Measurements from ENCODE around the gene TMEM18. TPM values are rescaled to one million over a fixed set of nuclear protein-coding genes. Genes with fewer than 3 reads are reported as not detected.

Gene TMEM18
- total RNA-seq, 1 donor from 2014 or later: 37.1 TPM

GRCh38 chr2:631741-632140 lies 45.5 kb downstream of the TMEM18 start:
- H3K36me3 Mint-ChIP-seq: no peaks in the 10 kb centered on the region
- H3K4me1 Mint-ChIP-seq: no peaks in the 10 kb centered on the region
- no peak for DNase-seq (ENCODE audit: low spot score in 2 of 2, unreplicated experiment in 2 of 2)
- no peak overlapping the region for H3K27ac Mint-ChIP-seq
- H3K27me3 Mint-ChIP-seq (ENCODE audit: low read depth): peaks cover 19% of the 10 kb centered on the region
- H3K4me3 Mint-ChIP-seq: no peak overlapping the region
- no peak for TF ChIP-seq CTCF (IDR thresholded peaks at IDR 0.05; ENCODE audit: unreplicated experiment)
- H3K9me3 Mint-ChIP-seq: peaks cover 22% of the 10 kb centered on the region

- Mint-ChIP-seq H3K4me1 (no peaks in the 10 kb centered on the region), H3K9me3 (peaks cover 22% of the 10 kb centered on the region), H3K4me3 (no peak overlapping the region), H3K36me3 (no peaks in the 10 kb centered on the region), H3K27me3 (ENCODE audit: low read depth) (peaks cover 19% of the 10 kb centered on the region), H3K27ac (no peak overlapping the region)
- no peak for TF ChIP-seq CTCF (IDR thresholded peaks at IDR 0.05; ENCODE audit: unreplicated experiment)
- no peak for DNase-seq (ENCODE audit: low spot score in 2 of 2, unreplicated experiment in 2 of 2)
Measured at GRCh38 chr2:630451-631320, 46.5 kb downstream of the TMEM18 start.

GRCh38 chr2:629961-630360 lies 47.2 kb downstream of the TMEM18 start:
- Mint-ChIP-seq H3K27ac (no peak overlapping the region), H3K9me3 (peaks cover 22% of the 10 kb centered on the region), H3K36me3 (no peaks in the 10 kb centered on the region), H3K4me3 (no peak overlapping the region), H3K27me3 (ENCODE audit: low read depth) (peaks cover 20% of the 10 kb centered on the region), H3K4me1 (no peaks in the 10 kb centered on the region)
- TF ChIP-seq CTCF (IDR thresholded peaks at IDR 0.05; ENCODE audit: unreplicated experiment): no peak
- DNase-seq (ENCODE audit: low spot score in 2 of 2, unreplicated experiment in 2 of 2): no peak

- TF ChIP-seq CTCF (IDR thresholded peaks at IDR 0.05; ENCODE audit: unreplicated experiment): no peak
- no peak overlapping the region for H3K27ac Mint-ChIP-seq
- no peaks in the 10 kb centered on the region for H3K36me3 Mint-ChIP-seq
- H3K9me3 Mint-ChIP-seq: peaks cover 22% of the 10 kb centered on the region
- H3K27me3 Mint-ChIP-seq (ENCODE audit: low read depth): peaks cover 22% of the 10 kb centered on the region
- H3K4me1 Mint-ChIP-seq: no peaks in the 10 kb centered on the region
- no peak for DNase-seq (ENCODE audit: low spot score in 2 of 2, unreplicated experiment in 2 of 2)
- no peak overlapping the region for H3K4me3 Mint-ChIP-seq
Measured at GRCh38 chr2:628651-629050, 48.6 kb downstream of the TMEM18 start.

GRCh38 chr2:627926-628560 lies 49.2 kb downstream of the TMEM18 start:
- Mint-ChIP-seq H3K36me3 (no peaks in the 10 kb centered on the region), H3K9me3 (peaks cover 19% of the 10 kb centered on the region), H3K27ac (no peak overlapping the region), H3K4me1 (no peaks in the 10 kb centered on the region), H3K4me3 (no peak overlapping the region), H3K27me3 (ENCODE audit: low read depth) (peaks cover 22% of the 10 kb centered on the region)
- no peak for DNase-seq (ENCODE audit: low spot score in 2 of 2, unreplicated experiment in 2 of 2)
- TF ChIP-seq CTCF (IDR thresholded peaks at IDR 0.05; ENCODE audit: unreplicated experiment): no peak
